Stimulated activated naive B cell treated with anti-CD40 and anti-IgM and Interleukin-4, amounts not matched to agents 10 μg/mL and 1 μg/mL and 100 μg/mL, for 72 hours (primary cell): ENCODE results near the gene TEX38.

ENCODE experiments used
- ATAC-seq, 2 donors: fragments of 150-1000 bp; cut with Tn5 transposase; replicated peaks; 2 replicates each; pipeline ENCODE4 v1.10.0; 2021; ENCODE audit warnings: moderate library complexity in 1 of 2
- DNase-seq: peaks from one replicate; pipeline ENCODE4 v3.0.0; 2021
- H3K27ac Mint-ChIP-seq: one replicate; pipeline ENCODE4 v1.8.0; 2022; ENCODE audit warnings: mild to moderate bottlenecking, mixed read lengths
- H3K27me3 Mint-ChIP-seq, 2 donors: one replicate each; pipeline ENCODE4 v1.8.0; 2022; ENCODE audit warnings: mixed read lengths in 2 of 2
- H3K36me3 Mint-ChIP-seq, 2 donors: one replicate each; pipeline ENCODE4 v1.8.0; 2022; ENCODE audit warnings: mixed read lengths in 2 of 2, mild to moderate bottlenecking in 1 of 2
- H3K4me1 Mint-ChIP-seq, 2 donors: one replicate each; pipeline ENCODE4 v1.8.0; 2022; ENCODE audit warnings: mixed read lengths in 2 of 2, mild to moderate bottlenecking in 1 of 2
- H3K4me3 Mint-ChIP-seq, 2 donors: one replicate each; pipeline ENCODE4 v1.8.0; 2022; ENCODE audit warnings: mild to moderate bottlenecking in 2 of 2, mixed read lengths in 2 of 2, moderate library complexity in 1 of 2
- H3K9me3 Mint-ChIP-seq, 2 donors: one replicate each; pipeline ENCODE4 v1.8.0; 2022; ENCODE audit warnings: mixed read lengths in 2 of 2, mild to moderate bottlenecking in 1 of 2

The TEX38 gene

GRCh38 chr1:46667782-46668760 is 3.6 kb upstream of the TEX38 start, which contains the start of gene ATPAF1:
TSS of gene ATPAF1 (minus strand) at chr1:46668364. CDS start at chr1:46668322, 42 bp downstream.
- Mint-ChIP-seq H3K27ac (peak within 1 kb of the TSS; percentile 49), H3K4me1 (peaks cover 17 to 18% of the 10 kb centered on the region in 2 donors), H3K27me3 (no peaks in the 10 kb centered on the region), H3K4me3 (peak within 1 kb of the TSS in 1 of 2 donors; percentile 82), H3K36me3 (peaks cover 14 to 19% of the 10 kb centered on the region in 2 donors), H3K9me3 (no peaks in the 10 kb centered on the region)
- DNase-seq (peak; percentile 66), ATAC-seq (peak; percentile 89 to 93)

GRCh38 chr1:46670134-46670533 is 1.5 kb upstream of the TEX38 start:
- no peak for ATAC-seq
- no peak for DNase-seq
- no peak overlapping the region for H3K27ac Mint-ChIP-seq
- no peaks in the 10 kb centered on the region for H3K9me3 Mint-ChIP-seq
- peaks cover 16 to 17% of the 10 kb centered on the region in 2 donors for H3K36me3 Mint-ChIP-seq
- H3K27me3 Mint-ChIP-seq = no peaks in the 10 kb centered on the region
- H3K4me3 Mint-ChIP-seq = no peak overlapping the region
- peaks cover 15 to 17% of the 10 kb centered on the region in 2 donors for H3K4me1 Mint-ChIP-seq

- no peak for DNase-seq
- H3K4me3 Mint-ChIP-seq = no peak overlapping the region
- no peak for ATAC-seq
- peaks cover 19 to 30% of the 10 kb centered on the region in 2 donors for H3K36me3 Mint-ChIP-seq
- H3K27ac Mint-ChIP-seq = no peak overlapping the region
- no peaks in the 10 kb centered on the region for H3K9me3 Mint-ChIP-seq
- peaks cover 6 to 19% of the 10 kb centered on the region in 2 donors for H3K4me1 Mint-ChIP-seq
- H3K27me3 Mint-ChIP-seq = no peaks in the 10 kb centered on the region
These were observed 1.0 kb downstream of the TEX38 start for GRCh38 chr1:46672696-46673095.

GRCh38 chr1:46673749-46674182 is 2.1 kb downstream of the TEX38 start:
- no peak for ATAC-seq
- H3K9me3 Mint-ChIP-seq = no peaks in the 10 kb centered on the region
- H3K4me1 Mint-ChIP-seq = peaks cover 7 to 19% of the 10 kb centered on the region in 2 donors
- H3K4me3 Mint-ChIP-seq = no peak overlapping the region
- H3K27ac Mint-ChIP-seq = no peak overlapping the region
- peaks cover 23 to 36% of the 10 kb centered on the region in 2 donors for H3K36me3 Mint-ChIP-seq
- DNase-seq = no peak
- H3K27me3 Mint-ChIP-seq = no peaks in the 10 kb centered on the region

GRCh38 chr1:46675549-46676314 is 4.1 kb downstream of the TEX38 start:
- Mint-ChIP-seq H3K4me1 (peaks cover 7 to 19% of the 10 kb centered on the region in 2 donors), H3K9me3 (no peaks in the 10 kb centered on the region), H3K36me3 (peaks cover 34 to 51% of the 10 kb centered on the region in 2 donors), H3K4me3 (no peak overlapping the region), H3K27ac (peak overlapping the region; percentile 71), H3K27me3 (no peaks in the 10 kb centered on the region)
- ATAC-seq (no peak), DNase-seq (no peak)

- no peaks in the 10 kb centered on the region for H3K27me3 Mint-ChIP-seq
- H3K4me1 Mint-ChIP-seq = peaks cover 7 to 19% of the 10 kb centered on the region in 2 donors
- no peak for DNase-seq
- ATAC-seq = no peak
- peaks cover 37 to 55% of the 10 kb centered on the region in 2 donors for H3K36me3 Mint-ChIP-seq
- H3K4me3 Mint-ChIP-seq = no peak overlapping the region
- peak overlapping the region; percentile 42 for H3K27ac Mint-ChIP-seq
- no peaks in the 10 kb centered on the region for H3K9me3 Mint-ChIP-seq
These were observed 4.9 kb downstream of the TEX38 start for GRCh38 chr1:46676531-46676930.

GRCh38 chr1:46677339-46677738 is 5.7 kb downstream of the TEX38 start:
- ATAC-seq (no peak), DNase-seq (no peak)
- no peak overlapping the region for H3K27ac Mint-ChIP-seq
- H3K27me3 Mint-ChIP-seq = no peaks in the 10 kb centered on the region
- peaks cover 42 to 63% of the 10 kb centered on the region in 2 donors for H3K36me3 Mint-ChIP-seq
- H3K9me3 Mint-ChIP-seq = no peaks in the 10 kb centered on the region
- H3K4me3 Mint-ChIP-seq = no peak overlapping the region
- peaks cover 7 to 19% of the 10 kb centered on the region in 2 donors for H3K4me1 Mint-ChIP-seq

GRCh38 chr1:46679789-46680573 is 8.3 kb downstream of the TEX38 start:
- Mint-ChIP-seq H3K27me3 (no peaks in the 10 kb centered on the region), H3K27ac (no peak overlapping the region), H3K9me3 (no peaks in the 10 kb centered on the region), H3K36me3 (peaks cover 37 to 50% of the 10 kb centered on the region in 2 donors), H3K4me1 (peaks cover 7 to 19% of the 10 kb centered on the region in 2 donors), H3K4me3 (no peak overlapping the region)
- DNase-seq = no peak
- no peak for ATAC-seq

GRCh38 chr1:46681333-46682034 is 9.8 kb downstream of the TEX38 start:
- Mint-ChIP-seq H3K4me1 (peaks cover 3 to 12% of the 10 kb centered on the region in 2 donors), H3K27ac (no peak overlapping the region), H3K36me3 (peaks cover 44 to 53% of the 10 kb centered on the region in 2 donors), H3K9me3 (no peaks in the 10 kb centered on the region), H3K27me3 (no peaks in the 10 kb centered on the region), H3K4me3 (no peak overlapping the region)
- DNase-seq (no peak), ATAC-seq (no peak)

GRCh38 chr1:46682064-46682463 is 10.4 kb downstream of the TEX38 start:
- Mint-ChIP-seq H3K4me1 (peaks cover 1 to 6% of the 10 kb centered on the region in 2 donors), H3K27me3 (no peaks in the 10 kb centered on the region), H3K9me3 (no peaks in the 10 kb centered on the region), H3K4me3 (no peak overlapping the region), H3K27ac (peak overlapping the region; percentile 52), H3K36me3 (peaks cover 48 to 55% of the 10 kb centered on the region in 2 donors)
- ATAC-seq (no peak), DNase-seq (no peak)

- H3K4me1 Mint-ChIP-seq = peaks cover 4% of the 10 kb centered on the region in 2 donors
- H3K4me3 Mint-ChIP-seq = no peak overlapping the region
- H3K36me3 Mint-ChIP-seq = peaks cover 52 to 56% of the 10 kb centered on the region in 2 donors
- ATAC-seq (no peak), DNase-seq (no peak)
- no peak overlapping the region for H3K27ac Mint-ChIP-seq
- H3K27me3 Mint-ChIP-seq = no peaks in the 10 kb centered on the region
- H3K9me3 Mint-ChIP-seq = no peaks in the 10 kb centered on the region
These were observed 13.0 kb downstream of the TEX38 start for GRCh38 chr1:46684670-46685069.

GRCh38 chr1:46686255-46686654 is 14.6 kb downstream of the TEX38 start:
- no peaks in the 10 kb centered on the region for H3K9me3 Mint-ChIP-seq
- H3K27ac Mint-ChIP-seq = no peak overlapping the region
- DNase-seq (no peak), ATAC-seq (no peak)
- no peaks in the 10 kb centered on the region for H3K27me3 Mint-ChIP-seq
- peaks cover 49 to 53% of the 10 kb centered on the region in 2 donors for H3K36me3 Mint-ChIP-seq
- H3K4me1 Mint-ChIP-seq = peaks cover 10 to 16% of the 10 kb centered on the region in 2 donors
- H3K4me3 Mint-ChIP-seq = no peak overlapping the region

GRCh38 chr1:46687093-46687659 is 15.5 kb downstream of the TEX38 start:
- no peak overlapping the region for H3K4me3 Mint-ChIP-seq
- no peak for ATAC-seq

More at GRCh38 chr1:46687093-46687659, 15.5 kb downstream of the TEX38 start:
- no peak for DNase-seq
- Mint-ChIP-seq H3K27me3 (no peaks in the 10 kb centered on the region), H3K9me3 (no peaks in the 10 kb centered on the region), H3K36me3 (peaks cover 50 to 52% of the 10 kb centered on the region in 2 donors), H3K27ac (no peak overlapping the region), H3K4me1 (peaks cover 10 to 20% of the 10 kb centered on the region in 2 donors)
